ENCODE results near the gene APBA1. TPM values are rescaled to one million over a fixed set of nuclear protein-coding genes. Genes with fewer than 3 reads are reported as not detected.

APBA1 gene
- total and polyA plus RNA-seq, 2 of the 8 experiments (the other 6 are each of a cell fraction or from before 2014, with no cell fraction given) = 0.36 to 0.60 TPM

GRCh38 chr9:69400470-69400869 is 271.7 kb downstream of the APBA1 start (continued):
- no peak for TF ChIP-seq CHD2 (IDR thresholded peaks at IDR 0.05; ENCODE audit: low read length)

Data from H1 (cell line).